ENCODE results near the gene ARHGAP12.

GRCh38 chr10:31937371-31937770 lies 8.7 kb upstream of the ARHGAP12 start:
- TF ChIP-seq GATA3 (IDR thresholded peaks at IDR 0.05; ENCODE audit: low read depth, low read length) (no peak), GATA2 (IDR thresholded peaks at IDR 0.05; ENCODE audit: low read depth, low read length) (no peak)
